Measurements from ENCODE around the gene KCNC1. TPM values are rescaled to one million over a fixed set of nuclear protein-coding genes. Genes with fewer than 3 reads are reported as not detected.

The KCNC1 gene
- total RNA-seq, 1 experiment from 2014 or later, result 0.04 TPM

- no peak overlapping the region for H3K4me3 Mint-ChIP-seq
- no CpG with 5 or more reads among the region's 2 CpGs for WGBS (ENCODE audit: extremely low coverage, insufficient read length, low lambda C conversion rate)
- H3K36me3 Mint-ChIP-seq (ENCODE audit: insufficient read depth in 1 of 3, low read depth in 3 of 3), result peaks cover 0 to 3% (median 0%) of the 10 kb centered on the region in 3 experiments; a peak in 3 of 7 replicates
These were observed 30.6 kb upstream of the KCNC1 start for GRCh38 chr11:17703951-17704350.

More at GRCh38 chr11:17703951-17704350, 30.6 kb upstream of the KCNC1 start:
- Histone ChIP-seq H3K23me2 (ENCODE audit: insufficient read length, low read depth, low read length, poor library complexity, severe bottlenecking) (no peaks in the 10 kb centered on the region), H3K23ac (ENCODE audit: insufficient read length, low read depth, low read length) (no peak overlapping the region), H3K4ac (ENCODE audit: low read depth, low read length) (no peak overlapping the region), H3K27ac (ENCODE audit: insufficient read length, low read depth, low read length) (no peak overlapping the region), H2BK20ac (ENCODE audit: low read depth, low read length, poor library complexity, severe bottlenecking) (no peak overlapping the region), H2BK120ac (ENCODE audit: low read depth, low read length, poor library complexity, severe bottlenecking) (no peak overlapping the region), H3K56ac (ENCODE audit: insufficient read length, low read depth, low read length) (no peak overlapping the region), H4K91ac (ENCODE audit: insufficient read length, low read depth, low read length) (no peak overlapping the region), H2AFZ (ENCODE audit: low read length) (no peak overlapping the region), H4K5ac (ENCODE audit: insufficient read length, low read depth, low read length) (no peak overlapping the region), H2BK15ac (ENCODE audit: low read depth, low read length) (no peak overlapping the region), H3K9me3 (ENCODE audit: control insufficient read depth, low read depth, low read length) (no peaks in the 10 kb centered on the region), H3K9ac (ENCODE audit: extremely low read depth, insufficient read length, low read length) (no peak overlapping the region), H4K20me1 (ENCODE audit: control insufficient read depth, insufficient read depth, insufficient read length) (no peaks in the 10 kb centered on the region), H3T11ph (ENCODE audit: low read length) (no peak overlapping the region), H2AK5ac (ENCODE audit: insufficient read length, low read length) (no peak overlapping the region), H4K8ac (replicated peaks; ENCODE audit: insufficient read length, low read depth, low read length) (no peak overlapping the region), H3K79me2 (ENCODE audit: insufficient read depth, low read length) (no peaks in the 10 kb centered on the region), H3K4me2 (ENCODE audit: insufficient read depth, insufficient read length, low read length) (no peak overlapping the region), H2BK12ac (ENCODE audit: insufficient read length, low read depth, low read length) (no peak overlapping the region), H3K27me3 (ENCODE audit: insufficient read depth, low read length) (no peaks in the 10 kb centered on the region), H3K4me1 (ENCODE audit: insufficient read depth, low read length) (no peaks in the 10 kb centered on the region), H3K18ac (ENCODE audit: insufficient read length, low read depth, low read length) (no peak overlapping the region), H2BK5ac (ENCODE audit: insufficient read length, low read length) (no peak overlapping the region), H3K14ac (ENCODE audit: insufficient read depth, low read length) (no peak overlapping the region), H3K79me1 (ENCODE audit: insufficient read depth, low read depth, low read length, poor library complexity, severe bottlenecking) (no peaks in the 10 kb centered on the region)
- DNase-seq, result no peak
- H3K4me1 Mint-ChIP-seq, result peaks cover 0 to 6% of the 10 kb centered on the region in 2 experiments; a peak in 2 of 4 replicates
- peaks cover 43% of the 10 kb centered on the region for H3K27me3 Mint-ChIP-seq (ENCODE audit: low read depth)
- TF ChIP-seq CTCF (conservative IDR thresholded peaks at IDR 0.05), result no peak
- H3K27ac Mint-ChIP-seq, result no peak overlapping the region
- H3K9me3 Mint-ChIP-seq, result peaks cover 6 to 8% of the 10 kb centered on the region in 2 experiments; a peak in 4 of 5 replicates
